Body of pancreas (tissue), 4 donors: ENCODE results near the gene FAM83G. TPM values are rescaled to one million over a fixed set of nuclear protein-coding genes. Genes with fewer than 3 reads are reported as not detected.
A peak's percentile ranks its signal among the peaks of the same experiment; 100 is the strongest.

Experiments used
- ATAC-seq: fragments of 150-250 bp; one replicate; pipeline ENCODE4 v1.9.1; 2016
- DNase-seq, 4 donors: peaks; one replicate each; pipeline ENCODE4 v3.0.0-alpha.2; 2019
- H3K27ac ChIP-seq, 4 donors: fragments of 200-600 bp; sonication (generic); 1 replicate in 3 of 4; 2 replicates in 1 of 4; pipeline versions ENCODE4 v1.5.1 to v1.6.1; 2016 to 2019; ENCODE audit warnings: mild to moderate bottlenecking in 1 of 4, mixed read lengths in 1 of 4, moderate library complexity in 1 of 4
- H3K27me3 ChIP-seq, 2 donors: fragments of 200-600 bp; sonication (generic); one replicate each; pipeline ENCODE4 v1.6.0; 2016; ENCODE audit warnings: mild to moderate bottlenecking in 1 of 2
- H3K36me3 ChIP-seq, 2 donors: fragments of 200-600 bp; sonication (generic); replicated peaks in 1 of 2; 2 replicates each; pipeline ENCODE4 v1.5.1; 2016; ENCODE audit warnings: low read depth in 2 of 2; ENCODE audit not compliant: insufficient read depth in 1 of 2
- H3K4me1 ChIP-seq: fragments of 200-600 bp; sonication (generic); one replicate; pipeline ENCODE4 v1.6.0; 2016
- H3K4me3 ChIP-seq, 2 donors: fragments of 200-600 bp; sonication (generic); 1 replicate in 1 of 2; 2 replicates in 1 of 2; pipeline ENCODE4 v1.5.1; 2016 to 2019
- H3K9me3 ChIP-seq, 3 donors: fragments of 200-600 bp; sonication (generic); 1 replicate in 2 of 3; 2 replicates in 1 of 3; pipeline ENCODE4 v1.5.1; 2016
- POLR2A ChIP-seq, 3 donors: fragments of 450-650 bp; IDR thresholded peaks; one replicate each; pipeline ENCODE4 v1.6.1; 2016; ENCODE audit warnings: antibody characterized with exemption in 3 of 3, mild to moderate bottlenecking in 2 of 3
- WGBS, 2 donors: methylation state at CpG; one replicate each; pipeline ENCODE4 v1.1.5; 2017; 5-methylcytosine and 5-hydroxymethylcytosine counted together
- intact Hi-C: fragments of 100-400 bp; cut with DNase I; formaldehyde crosslinking; loops from one replicate; pipeline ENCODE4 v1.15.1; 2023
- total RNA-seq, 2 donors: library from RNA; depleted of rRNA; stranded (reverse); fragments of >200 nt; gene quantifications; one replicate each; pipeline ENCODE4 v1.1.0, GENCODE V29; 2016
- TF ChIP-seq, protein P1 (sequence below), 7 experiments: fragments of 450-650 bp in 4 of 7; fragments of 200-600 bp in 3 of 7; sonication (generic) in 3 of 7; IDR thresholded peaks; one replicate each; pipeline ENCODE4 v1.5.1; 2016 to 2019; ENCODE audit warnings: antibody characterized with exemption in 7 of 7

FAM83G gene
- total RNA-seq, 2 donors from 2014 or later = 11.4 to 16.5 TPM

DNA sequence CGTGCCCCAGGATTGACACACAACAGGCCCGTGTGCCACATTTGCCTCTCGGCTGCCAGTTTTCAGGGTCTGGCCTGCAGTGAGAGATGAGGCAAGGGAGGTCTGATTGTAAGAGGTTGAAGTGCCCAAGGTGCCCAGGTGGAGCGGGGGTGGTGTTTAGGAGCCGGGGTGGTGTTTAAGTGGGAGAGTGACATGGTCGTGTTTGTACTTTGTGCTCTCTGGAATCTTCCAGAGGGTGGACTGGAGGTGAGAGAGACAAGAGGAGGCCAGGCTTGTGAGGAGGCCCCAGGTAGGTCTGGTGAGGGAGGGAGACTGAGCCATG is 42.1 kb downstream of the FAM83G start:
- intact Hi-C loops = no loop called here
- ATAC-seq = no peak
- H3K27ac ChIP-seq = no peak overlapping the region
- H3K9me3 ChIP-seq = no peaks in the 10 kb centered on the region
- H3K4me3 ChIP-seq = no peak overlapping the region
- no peaks in the 10 kb centered on the region for H3K27me3 ChIP-seq
- 70 to 75% methylated on average over 6 of the region's 6 CpGs for WGBS, 2 donors
- no peaks in the 10 kb centered on the region for H3K36me3 ChIP-seq
- TF ChIP-seq POLR2A (IDR thresholded peaks at IDR 0.05) = no peak
- TF ChIP-seq, protein P1, sequence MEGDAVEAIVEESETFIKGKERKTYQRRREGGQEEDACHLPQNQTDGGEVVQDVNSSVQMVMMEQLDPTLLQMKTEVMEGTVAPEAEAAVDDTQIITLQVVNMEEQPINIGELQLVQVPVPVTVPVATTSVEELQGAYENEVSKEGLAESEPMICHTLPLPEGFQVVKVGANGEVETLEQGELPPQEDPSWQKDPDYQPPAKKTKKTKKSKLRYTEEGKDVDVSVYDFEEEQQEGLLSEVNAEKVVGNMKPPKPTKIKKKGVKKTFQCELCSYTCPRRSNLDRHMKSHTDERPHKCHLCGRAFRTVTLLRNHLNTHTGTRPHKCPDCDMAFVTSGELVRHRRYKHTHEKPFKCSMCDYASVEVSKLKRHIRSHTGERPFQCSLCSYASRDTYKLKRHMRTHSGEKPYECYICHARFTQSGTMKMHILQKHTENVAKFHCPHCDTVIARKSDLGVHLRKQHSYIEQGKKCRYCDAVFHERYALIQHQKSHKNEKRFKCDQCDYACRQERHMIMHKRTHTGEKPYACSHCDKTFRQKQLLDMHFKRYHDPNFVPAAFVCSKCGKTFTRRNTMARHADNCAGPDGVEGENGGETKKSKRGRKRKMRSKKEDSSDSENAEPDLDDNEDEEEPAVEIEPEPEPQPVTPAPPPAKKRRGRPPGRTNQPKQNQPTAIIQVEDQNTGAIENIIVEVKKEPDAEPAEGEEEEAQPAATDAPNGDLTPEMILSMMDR (IDR thresholded peaks at IDR 0.05) = no peak
- peak in 1 of 4 donors; percentile 3 for DNase-seq
- H3K4me1 ChIP-seq = peaks cover 23% of the 10 kb centered on the region

DNA sequence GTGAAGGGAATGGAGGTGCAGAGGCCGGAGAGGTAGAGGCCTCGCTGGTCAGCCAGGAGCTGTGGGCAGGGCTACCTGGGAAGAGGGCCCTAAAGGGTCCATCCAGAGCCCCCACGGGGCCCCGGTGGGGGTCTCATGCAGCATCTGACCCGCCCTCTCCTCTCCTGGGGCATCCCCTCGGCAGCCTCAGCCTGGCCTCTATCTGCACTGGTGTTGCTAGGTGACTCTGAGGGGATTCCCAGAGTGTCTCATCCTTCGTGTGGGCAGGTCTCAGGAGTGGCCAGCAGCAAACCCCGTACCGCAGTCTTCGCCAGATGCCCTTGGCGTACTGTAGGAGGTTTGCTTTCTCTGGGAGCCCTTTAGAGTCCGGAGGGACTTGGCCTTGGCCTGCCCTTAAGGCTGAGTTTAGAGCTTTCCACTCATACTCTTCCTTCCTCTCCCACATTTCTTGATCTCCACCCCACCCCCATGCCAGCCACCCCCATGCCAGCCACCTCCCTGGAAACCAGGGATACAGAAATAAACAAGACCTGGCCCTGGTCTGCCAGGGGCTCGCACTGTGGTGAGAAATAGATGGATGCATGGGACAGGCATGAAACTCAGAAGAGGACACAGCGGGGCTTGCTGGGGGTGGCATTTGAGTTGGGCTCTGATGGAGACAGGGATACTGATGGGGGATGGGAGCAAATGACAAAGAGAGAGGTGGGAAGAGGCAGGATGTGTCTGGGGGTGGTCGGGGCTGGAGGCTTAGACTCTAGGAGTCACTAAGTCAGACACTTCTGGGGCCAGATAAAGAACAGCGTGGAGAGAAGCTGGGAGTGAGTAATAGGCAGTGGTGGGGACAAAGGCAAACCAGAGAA is 42.7 kb downstream of the FAM83G start:
- Histone ChIP-seq H3K4me3 (no peak overlapping the region), H3K9me3 (no peaks in the 10 kb centered on the region), H3K4me1 (peaks cover 17% of the 10 kb centered on the region), H3K36me3 (no peaks in the 10 kb centered on the region), H3K27me3 (no peaks in the 10 kb centered on the region), H3K27ac (no peak overlapping the region)
- DNase-seq = peak in 1 of 4 donors; percentile 2
- no peak for ATAC-seq
- intact Hi-C loops = no loop called here
- TF ChIP-seq POLR2A (IDR thresholded peaks at IDR 0.05) = no peak
- WGBS, 2 donors = 70 to 74% methylated on average over 15 to 16 of the region's 16 CpGs

DNA sequence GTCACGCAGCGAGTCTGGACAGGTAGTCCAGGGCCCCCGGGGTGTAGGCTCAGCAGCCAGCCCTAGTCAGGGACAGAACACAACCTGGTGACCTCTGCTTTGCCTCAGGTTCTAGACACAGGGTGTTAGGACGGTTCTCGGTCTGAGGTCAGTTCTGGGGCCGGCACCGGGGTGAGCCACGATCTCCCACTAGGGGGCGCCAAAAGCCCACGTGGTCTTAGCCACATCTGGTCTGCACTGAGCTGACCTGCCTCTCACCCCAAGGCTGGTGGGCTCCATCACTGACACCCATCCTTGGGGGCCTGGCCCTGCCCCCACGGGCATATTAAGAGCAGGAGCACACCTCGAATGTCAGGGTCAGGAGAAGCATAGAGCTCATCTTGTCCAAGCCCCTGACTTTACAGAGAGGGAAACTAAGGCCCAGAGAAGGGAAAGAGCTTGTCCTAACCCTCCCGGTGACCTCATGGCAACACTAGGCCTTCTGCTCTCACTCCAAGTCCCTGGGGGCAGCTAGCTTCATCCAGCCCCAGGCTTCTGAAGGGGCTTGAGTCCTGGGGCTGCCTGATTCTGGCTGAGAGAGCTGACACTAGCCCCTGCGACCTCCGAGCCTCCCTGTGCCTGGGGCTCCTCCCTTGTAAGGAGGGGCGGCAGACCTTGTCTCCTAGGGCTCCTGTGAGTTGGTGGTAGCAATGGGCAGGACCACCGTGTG is 43.6 kb downstream of the FAM83G start:
- intact Hi-C loops = no loop called here
- Histone ChIP-seq H3K9me3 (no peaks in the 10 kb centered on the region), H3K27me3 (no peaks in the 10 kb centered on the region), H3K4me1 (peaks cover 9% of the 10 kb centered on the region), H3K4me3 (no peak overlapping the region), H3K27ac (no peak overlapping the region), H3K36me3 (no peaks in the 10 kb centered on the region)
- TF ChIP-seq, protein P1 (IDR thresholded peaks at IDR 0.05) = peak; percentile 85 to 94 (median 92)
- TF ChIP-seq POLR2A (IDR thresholded peaks at IDR 0.05) = no peak
- DNase-seq = peak; percentile 81 to 89 (median 86)
- peak; percentile 81 for ATAC-seq
- WGBS, 2 donors = 23 to 27% methylated on average over 10 to 16 of the region's 17 CpGs

DNA sequence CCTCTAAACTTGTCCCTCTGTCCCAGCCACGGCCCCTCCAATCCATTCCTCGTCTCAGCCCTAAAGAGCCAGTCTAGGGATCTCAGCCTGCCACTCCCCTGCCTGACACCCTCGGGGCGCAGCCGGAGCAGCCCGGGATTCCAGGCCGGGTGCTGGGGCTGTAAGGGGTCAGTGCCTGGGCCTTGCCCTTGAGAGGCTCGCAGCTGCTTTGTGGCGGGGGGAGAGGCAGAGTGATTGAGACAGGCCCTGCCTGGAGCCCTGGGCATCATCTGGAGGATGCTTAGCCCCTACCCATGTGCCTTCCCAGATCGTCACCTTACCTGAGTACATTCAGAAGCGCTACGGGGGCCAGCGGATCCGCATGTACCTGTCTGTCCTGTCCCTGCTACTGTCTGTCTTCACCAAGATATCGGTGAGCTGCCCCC is 44.3 kb downstream of the FAM83G start:
- no peaks in the 10 kb centered on the region for H3K27me3 ChIP-seq
- WGBS, 2 donors = 78 to 85% methylated on average over 12 to 15 of the region's 15 CpGs
- peaks cover 2% of the 10 kb centered on the region for H3K4me1 ChIP-seq
- DNase-seq = no peak
- H3K27ac ChIP-seq = no peak overlapping the region
- intact Hi-C loops = no loop called here
- H3K4me3 ChIP-seq = no peak overlapping the region
- no peaks in the 10 kb centered on the region for H3K9me3 ChIP-seq
- no peaks in the 10 kb centered on the region for H3K36me3 ChIP-seq
- TF ChIP-seq, protein P1 (IDR thresholded peaks at IDR 0.05) = no peak
- no peak for TF ChIP-seq POLR2A (IDR thresholded peaks at IDR 0.05)
- ATAC-seq = no peak

DNA sequence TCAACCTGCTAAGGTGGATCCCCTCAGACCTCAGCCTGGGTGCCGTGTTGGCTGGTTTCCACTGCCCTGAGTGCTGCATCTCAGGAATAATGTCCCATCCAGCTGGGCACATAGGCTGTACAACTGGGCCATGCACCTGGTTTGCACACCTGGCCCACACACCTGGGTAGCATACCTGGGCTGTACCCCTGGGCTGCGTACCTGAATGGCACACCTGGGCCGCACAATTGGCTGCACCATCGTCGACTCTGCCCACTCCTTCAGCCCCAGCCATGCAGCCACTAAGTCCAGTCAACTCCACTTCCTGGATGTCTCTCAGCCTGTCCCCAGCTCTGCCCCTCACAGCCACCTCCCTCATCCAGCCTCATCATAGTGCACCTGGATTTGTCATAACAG is 44.7 kb downstream of the FAM83G start:
- DNase-seq (no peak), ATAC-seq (no peak)
- Histone ChIP-seq H3K27me3 (no peaks in the 10 kb centered on the region), H3K4me3 (no peak overlapping the region), H3K9me3 (no peaks in the 10 kb centered on the region), H3K4me1 (no peaks in the 10 kb centered on the region), H3K27ac (no peak overlapping the region), H3K36me3 (no peaks in the 10 kb centered on the region)
- TF ChIP-seq POLR2A (IDR thresholded peaks at IDR 0.05) = no peak
- TF ChIP-seq, protein P1 (IDR thresholded peaks at IDR 0.05) = no peak
- intact Hi-C loops = no loop called here
- WGBS, 2 donors = 87% methylated on average over 5 of the region's 5 CpGs; no CpG with 5 or more reads in 1 of the 2 donors
